HFF-Myc (cell line): Measurements from ENCODE around the gene TUBA1C.
"Not testable (repeated sequence)": the region's sequence is repeated elsewhere in the genome, so short reads cannot be mapped to it uniquely, and the experiment has no call there.

Experiments
- DNase-seq: peaks from one replicate; pipeline ENCODE4 v3.0.0-alpha.2; 2011; ENCODE audit warnings: low read depth; ENCODE audit errors: extremely low read depth
- H3K4me3 ChIP-seq: replicated peaks from 2 replicates; pipeline ENCODE4 v1.5.1; 2011; ENCODE audit warnings: low read depth, mild to moderate bottlenecking, control low read depth, low read length
- CTCF ChIP-seq: IDR thresholded peaks from 2 replicates; pipeline ENCODE4 v1.5.1; 2012; ENCODE audit warnings: mild to moderate bottlenecking, low read depth, low read length, control low read depth; ENCODE audit errors: missing control alignments

The TUBA1C gene

GRCh38 chr12:49301760-49302159 lies 36.9 kb downstream of the TUBA1C start:
- TF ChIP-seq CTCF, result no peak
- H3K4me3 ChIP-seq, result no peak overlapping the region

GRCh38 chr12:49304161-49304560 lies 39.3 kb downstream of the TUBA1C start:
- DNase-seq, result peak; percentile 35
- H3K4me3 ChIP-seq, result no peak overlapping the region
- TF ChIP-seq CTCF, result no peak

More at GRCh38 chr12:49301760-49302159, 36.9 kb downstream of the TUBA1C start:
- no peak for DNase-seq

- TF ChIP-seq CTCF, result no peak
- no peak for DNase-seq
- no peak overlapping the region for H3K4me3 ChIP-seq
These were observed 41.1 kb downstream of the TUBA1C start for GRCh38 chr12:49305762-49306510.

- no peak for DNase-seq
- H3K4me3 ChIP-seq, result no peak overlapping the region
- no peak for TF ChIP-seq CTCF
These were observed 44.5 kb downstream of the TUBA1C start for GRCh38 chr12:49309386-49309785.

GRCh38 chr12:49310451-49311000 lies 45.6 kb downstream of the TUBA1C start:
- not testable (repeated sequence) for H3K4me3 ChIP-seq, DNase-seq

- no peak for TF ChIP-seq CTCF
- DNase-seq, result no peak
- H3K4me3 ChIP-seq, result no peak overlapping the region
These were observed 49.9 kb downstream of the TUBA1C start for GRCh38 chr12:49314811-49315210.

GRCh38 chr12:49317118-49317517 lies 52.2 kb downstream of the TUBA1C start:
- not testable (repeated sequence) for DNase-seq, H3K4me3 ChIP-seq

- not testable (repeated sequence) for H3K4me3 ChIP-seq, DNase-seq
These were observed 55.7 kb downstream of the TUBA1C start for GRCh38 chr12:49320411-49321103.
